A549 (cell line): ENCODE results near the gene SMTN. TPM values are rescaled to one million over a fixed set of nuclear protein-coding genes. Genes with fewer than 3 reads are reported as not detected.

Experiments
- ATAC-seq, 2 experiments: fragments of 200-7000 bp in 1 of 2; fragments of >200 bp in 1 of 2; cut with Nextera tagmentation in 1 of 2; cut with Tn5 transposase in 1 of 2; 3 replicates each; pipeline versions ENCODE4 v1.8.0 to v1.9.1; 2018 to 2020; ENCODE audit warnings: mild to moderate bottlenecking in 1 of 2, moderate library complexity in 1 of 2
- CTCF ChIA-PET: fragments of 300-600 bp; sonication (Branson Sonifier 250); formaldehyde crosslinking; extraction: SDS; loops from one replicate; lab custom pipeline; 2021; ENCODE audit warnings: antibody characterized with exemption, inconsistent platforms; lab: Yijun Ruan, JAX
- POLR2A ChIA-PET: fragments of 350-600 bp; formaldehyde crosslinking; extraction: SDS; loops from one replicate; lab custom pipeline; 2021; ENCODE audit warnings: antibody characterized with exemption, inconsistent platforms; lab: Yijun Ruan, JAX
- DNase-seq, 2 experiments: peaks; one replicate each; pipeline versions ENCODE4 v3.0.0 to v3.0.0-alpha.2; 2011 to 2016; ENCODE audit warnings: low read depth in 1 of 2, low spot score in 1 of 2
- FAIRE-seq: peaks from 2 replicates; lab custom pipeline; 2011; peaks lifted over from hg19 to GRCh38; lab: Jason Lieb, UNC
- H3K27ac ChIP-seq, 2 experiments: fragments of >200 bp; sonication (Bioruptor Twin); formaldehyde crosslinking; 3 replicates each; pipeline ENCODE4 v1.5.1; 2016 to 2017
- H3K4me1 ChIP-seq: fragments of >200 bp; sonication (Bioruptor Twin); formaldehyde crosslinking; 3 replicates; pipeline ENCODE4 v1.6.1; 2016
- H3K4me2 ChIP-seq: fragments of >200 bp; sonication (Bioruptor Twin); formaldehyde crosslinking; 3 replicates; pipeline ENCODE4 v1.6.1; 2016
- H3K4me3 ChIP-seq: fragments of >200 bp; sonication (Bioruptor Twin); formaldehyde crosslinking; 3 replicates; pipeline ENCODE4 v1.5.1; 2016
- H3K9me3 ChIP-seq: fragments of >200 bp; sonication (Bioruptor Twin); formaldehyde crosslinking; 3 replicates; pipeline ENCODE4 v1.6.1; 2016
- BHLHE40 ChIP-seq: IDR thresholded peaks from 2 replicates; pipeline ENCODE4 v1.6.1; 2012; ENCODE audit warnings: low read depth, low read length, inconsistent platforms
- CBX8 ChIP-seq: fragments of 200-600 bp; sonication (generic); IDR thresholded peaks from 2 replicates; pipeline ENCODE4 v1.6.1; 2016
- E2F6 ChIP-seq: IDR thresholded peaks from 2 replicates; pipeline ENCODE4 v1.6.1; 2012; ENCODE audit warnings: low read depth, borderline replicate concordance
- EHF ChIP-seq: fragments of 250-450 bp; sonication (Bioruptor Pico); IDR thresholded peaks from 2 replicates; pipeline ENCODE4 v1.5.0; 2020; ENCODE audit warnings: mild to moderate bottlenecking
- FOSL2 ChIP-seq, 2 experiments: fragments of 450-650 bp in 1 of 2; fragments of >200 bp in 1 of 2; sonication (Bioruptor Twin) in 1 of 2; formaldehyde crosslinking; IDR thresholded peaks; 2 replicates each; pipeline versions ENCODE4 v1.5.0 to v1.6.1; 2016 to 2020; ENCODE audit warnings: mild to moderate bottlenecking in 1 of 2, moderate library complexity in 1 of 2
- FOXS1 ChIP-seq: fragments of 250-450 bp; sonication (Bioruptor Pico); IDR thresholded peaks from 2 replicates; pipeline ENCODE4 v1.5.0; 2020; ENCODE audit warnings: mild to moderate bottlenecking, moderate library complexity
- HDAC2 ChIP-seq: fragments of 200-600 bp; sonication (generic); IDR thresholded peaks from 2 replicates; pipeline ENCODE4 v1.6.1; 2016
- HOXA7 ChIP-seq: fragments of 250-450 bp; sonication (Bioruptor Pico); IDR thresholded peaks from 2 replicates; pipeline ENCODE4 v1.5.0; 2020; ENCODE audit warnings: mild to moderate bottlenecking, moderate library complexity
- HOXB13 ChIP-seq: fragments of 250-450 bp; sonication (Bioruptor Pico); IDR thresholded peaks from 2 replicates; pipeline ENCODE4 v1.5.0; 2020; ENCODE audit warnings: low read depth, mild to moderate bottlenecking, moderate library complexity
- JUN ChIP-seq, 2 experiments: fragments of >200 bp; sonication (Bioruptor Twin); formaldehyde crosslinking; IDR thresholded peaks; 2 replicates in 1 of 2; 3 replicates in 1 of 2; pipeline ENCODE4 v1.6.1; 2016 to 2017
- JUNB ChIP-seq: fragments of >200 bp; sonication (Bioruptor Twin); formaldehyde crosslinking; IDR thresholded peaks from 2 replicates; pipeline ENCODE4 v1.6.1; 2016
- KDM1A ChIP-seq: fragments of 200-600 bp; sonication (generic); IDR thresholded peaks from 2 replicates; pipeline ENCODE4 v1.6.1; 2016; ENCODE audit warnings: low read depth, mild to moderate bottlenecking
- KDM5A ChIP-seq: fragments of 200-600 bp; sonication (generic); IDR thresholded peaks from 2 replicates; pipeline ENCODE4 v1.6.1; 2016; ENCODE audit warnings: antibody characterized with exemption, mild to moderate bottlenecking
- MAFK ChIP-seq: fragments of 450-650 bp; IDR thresholded peaks from 2 replicates; pipeline ENCODE4 v1.6.1; 2014; ENCODE audit not compliant: partially characterized antibody
- MAX ChIP-seq: IDR thresholded peaks from 2 replicates; pipeline ENCODE4 v1.6.1; 2012
- MYC ChIP-seq: IDR thresholded peaks from 2 replicates; pipeline ENCODE4 v1.6.1; 2012; ENCODE audit warnings: mild to moderate bottlenecking, inconsistent platforms, low read length, improper control_type of control experiment, borderline replicate concordance
- NFE2L2 ChIP-seq: fragments of 150-350 bp; conservative IDR thresholded peaks from 2 replicates; pipeline ENCODE4 v1.6.1; 2014; ENCODE audit warnings: low read length
- NPAS2 ChIP-seq: fragments of 250-450 bp; sonication (Bioruptor Pico); IDR thresholded peaks from 2 replicates; pipeline ENCODE4 v1.8.0; 2022; ENCODE audit warnings: mild to moderate bottlenecking, moderate library complexity, borderline replicate concordance
- NR3C1 ChIP-seq: fragments of >200 bp; sonication (Bioruptor Twin); formaldehyde crosslinking; IDR thresholded peaks from 3 replicates; pipeline ENCODE4 v1.6.1; 2017
- POLR2A ChIP-seq: IDR thresholded peaks from 2 replicates; pipeline ENCODE4 v1.6.1; 2012; ENCODE audit warnings: mild to moderate bottlenecking, low read length
- TFCP2L1 ChIP-seq: fragments of 250-450 bp; sonication (Bioruptor Pico); IDR thresholded peaks from 2 replicates; pipeline ENCODE4 v1.5.0; 2021; ENCODE audit warnings: mild to moderate bottlenecking
- ZNF302 ChIP-seq: fragments of 250-450 bp; sonication (Bioruptor Pico); IDR thresholded peaks from 2 replicates; pipeline ENCODE4 v1.9.0; 2021; ENCODE audit warnings: inconsistent platforms, mild to moderate bottlenecking, moderate library complexity
- WGBS: methylation state at CpG from one replicate; pipeline ENCODE4 v1.1.6; 2017; ENCODE audit errors: missing lambda C conversion rate; 5-methylcytosine and 5-hydroxymethylcytosine counted together
- polyA plus RNA-seq, 4 experiments: library from polyadenylated mRNA; depleted of rRNA in 3 of 4; stranded (reverse); fragments of >200 nt; fragmentation: RNase III in 1 of 4; extraction: RNeasy Plus Mini Kit Qiagen cat#74134 plus additional on column Dnase treatment in 1 of 4; gene quantifications; 2 replicates in 3 of 4; 3 replicates in 1 of 4; pipeline ENCODE4 v1.2.3, GENCODE V29; 2011 to 2017
- TF ChIP-seq, protein P1 (sequence below): fragments of 250-450 bp; sonication (Bioruptor Pico); IDR thresholded peaks from 2 replicates; pipeline ENCODE4 v1.5.0; 2020; ENCODE audit warnings: low read depth, mild to moderate bottlenecking, moderate library complexity
- TF ChIP-seq, protein P2 (sequence below): fragments of >200 bp; sonication (Bioruptor Twin); formaldehyde crosslinking; IDR thresholded peaks from 3 replicates; pipeline ENCODE4 v1.5.1; 2016

Gene SMTN
- polyA plus RNA-seq, 2 of the 4 experiments (the other 2 are of a cell fraction), result 12.7 to 33.1 TPM

DNA sequence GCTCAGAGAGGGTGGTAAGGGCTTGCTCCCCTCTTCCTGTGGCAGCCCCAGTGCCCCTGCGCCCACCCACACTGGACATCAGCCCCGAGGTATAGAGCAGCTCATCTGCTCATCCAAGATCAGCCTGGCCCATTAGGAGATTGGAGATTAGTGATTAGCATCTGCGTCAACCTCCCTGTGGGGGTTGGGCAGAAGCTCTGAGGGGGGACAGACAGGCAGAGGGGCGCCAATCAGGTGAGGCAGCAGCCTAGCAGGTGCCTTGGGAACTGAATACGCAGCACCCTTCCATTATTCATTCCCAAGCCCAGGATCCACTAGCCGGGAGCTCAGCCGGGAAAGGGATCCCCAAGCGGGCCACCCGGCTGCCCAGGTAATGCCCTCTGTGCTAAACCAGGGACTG is 11.0 kb downstream of the SMTN start (continued):
- no peak for TF ChIP-seq KDM1A
- no peak for TF ChIP-seq KDM5A
- no peak for TF ChIP-seq JUN (IDR thresholded peaks at IDR 0.05)
- TF ChIP-seq MYC, result no peak
- TF ChIP-seq NPAS2 (CRISPR knock-in tag), result no peak
- no peak for TF ChIP-seq POLR2A

- FAIRE-seq, result no peak
- no peak for DNase-seq
- no peaks in the 10 kb centered on the region for H3K9me3 ChIP-seq
- TF ChIP-seq MAX (no peak), NR3C1 (no peak), FOSL2 (IDR thresholded peaks at IDR 0.05) (no peak), FOSL2 (CRISPR knock-in tag; IDR thresholded peaks at IDR 0.05) (no peak), KDM1A (no peak), HOXB13 (CRISPR knock-in tag) (no peak), HDAC2 (no peak), MAFK (no peak), TFCP2L1 (CRISPR knock-in tag) (no peak), HOXA7 (CRISPR knock-in tag) (no peak), ZNF302 (no peak), EHF (CRISPR knock-in tag) (no peak), NFE2L2 (no peak), FOXS1 (CRISPR knock-in tag) (no peak), JUNB (no peak), E2F6 (no peak), BHLHE40 (no peak), CBX8 (no peak), POLR2A (no peak)
- TF ChIP-seq, protein P1, sequence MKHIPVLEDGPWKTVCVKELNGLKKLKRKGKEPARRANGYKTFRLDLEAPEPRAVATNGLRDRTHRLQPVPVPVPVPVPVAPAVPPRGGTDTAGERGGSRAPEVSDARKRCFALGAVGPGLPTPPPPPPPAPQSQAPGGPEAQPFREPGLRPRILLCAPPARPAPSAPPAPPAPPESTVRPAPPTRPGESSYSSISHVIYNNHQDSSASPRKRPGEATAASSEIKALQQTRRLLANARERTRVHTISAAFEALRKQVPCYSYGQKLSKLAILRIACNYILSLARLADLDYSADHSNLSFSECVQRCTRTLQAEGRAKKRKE (CRISPR knock-in tag), result no peak
- TF ChIP-seq, protein P2, sequence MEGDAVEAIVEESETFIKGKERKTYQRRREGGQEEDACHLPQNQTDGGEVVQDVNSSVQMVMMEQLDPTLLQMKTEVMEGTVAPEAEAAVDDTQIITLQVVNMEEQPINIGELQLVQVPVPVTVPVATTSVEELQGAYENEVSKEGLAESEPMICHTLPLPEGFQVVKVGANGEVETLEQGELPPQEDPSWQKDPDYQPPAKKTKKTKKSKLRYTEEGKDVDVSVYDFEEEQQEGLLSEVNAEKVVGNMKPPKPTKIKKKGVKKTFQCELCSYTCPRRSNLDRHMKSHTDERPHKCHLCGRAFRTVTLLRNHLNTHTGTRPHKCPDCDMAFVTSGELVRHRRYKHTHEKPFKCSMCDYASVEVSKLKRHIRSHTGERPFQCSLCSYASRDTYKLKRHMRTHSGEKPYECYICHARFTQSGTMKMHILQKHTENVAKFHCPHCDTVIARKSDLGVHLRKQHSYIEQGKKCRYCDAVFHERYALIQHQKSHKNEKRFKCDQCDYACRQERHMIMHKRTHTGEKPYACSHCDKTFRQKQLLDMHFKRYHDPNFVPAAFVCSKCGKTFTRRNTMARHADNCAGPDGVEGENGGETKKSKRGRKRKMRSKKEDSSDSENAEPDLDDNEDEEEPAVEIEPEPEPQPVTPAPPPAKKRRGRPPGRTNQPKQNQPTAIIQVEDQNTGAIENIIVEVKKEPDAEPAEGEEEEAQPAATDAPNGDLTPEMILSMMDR, result no peak
- 88% methylated on average over 21 of the region's 33 CpGs for WGBS
- POLR2A ChIA-PET, result interaction anchor here (1.1 to 1.4 kb wide), 2 partner anchors 9 to 11 kb away, joined by 3 read pairs; no protein-coding TSS in a partner anchor
- CTCF ChIA-PET, result interaction anchor here (1.1 to 5.4 kb wide), 6 partner anchors 10 to 179 kb away, joined by 3 to 44 read pairs (median 5); partner anchors contain the start of gene SELENOM
- H3K27ac ChIP-seq, result no peak overlapping the region
- no peaks in the 10 kb centered on the region for H3K4me1 ChIP-seq
- ATAC-seq, result no peak
- no peak overlapping the region for H3K4me3 ChIP-seq
- no peak overlapping the region for H3K4me2 ChIP-seq
These were observed 12.2 kb downstream of the SMTN start for GRCh38 chr22:31093086-31093850.
